CD4-positive, alpha-beta T cell treated with Interferon gamma for 1 hour (primary cell): ENCODE measurements around the gene PDLIM1.
"Not testable (repeated sequence)": the region's sequence is repeated elsewhere in the genome, so short reads cannot be mapped to it uniquely, and the experiment has no call there.

Experiments
- DNase-seq: peaks from one replicate; pipeline ENCODE4 v3.0.0-alpha.2; 2020

Gene PDLIM1

GRCh38 chr10:95237376-95238170 is 53.2 kb downstream of the PDLIM1 start:
- no peak for DNase-seq

GRCh38 chr10:95236068-95236903 is 54.5 kb downstream of the PDLIM1 start:
- DNase-seq = no peak

- DNase-seq = no peak
Observed at GRCh38 chr10:95235676-95236067, 55.1 kb downstream of the PDLIM1 start.

GRCh38 chr10:95234951-95235350 is 55.9 kb downstream of the PDLIM1 start:
- no peak for DNase-seq

- DNase-seq = no peak
Observed at GRCh38 chr10:95233377-95234034, 57.3 kb downstream of the PDLIM1 start.

- peak; percentile 70 for DNase-seq
Observed at GRCh38 chr10:95230677-95231586, 59.9 kb downstream of the PDLIM1 start.

GRCh38 chr10:95229724-95230627 is 60.8 kb downstream of the PDLIM1 start:
- no peak for DNase-seq

- DNase-seq = not testable (repeated sequence)
Observed at GRCh38 chr10:95228934-95229723, 61.7 kb downstream of the PDLIM1 start.

- DNase-seq = no peak
Observed at GRCh38 chr10:95225136-95225535, 65.7 kb downstream of the PDLIM1 start.

GRCh38 chr10:95221124-95221523 is 69.7 kb downstream of the PDLIM1 start:
- DNase-seq = no peak

- DNase-seq = no peak
Observed at GRCh38 chr10:95220539-95220938, 70.3 kb downstream of the PDLIM1 start.

- no peak for DNase-seq
Observed at GRCh38 chr10:95217476-95217875, 73.3 kb downstream of the PDLIM1 start.

GRCh38 chr10:95214793-95215192 is 76.0 kb downstream of the PDLIM1 start:
- DNase-seq = no peak

GRCh38 chr10:95214369-95214768 is 76.4 kb downstream of the PDLIM1 start:
- no peak for DNase-seq

GRCh38 chr10:95211606-95212279 is 79.1 kb downstream of the PDLIM1 start:
- no peak for DNase-seq

GRCh38 chr10:95209509-95210127 is 81.2 kb downstream of the PDLIM1 start:
- no peak for DNase-seq

- DNase-seq = no peak
Observed at GRCh38 chr10:95208702-95209391, 82.0 kb downstream of the PDLIM1 start.

GRCh38 chr10:95202865-95203264 is 87.9 kb downstream of the PDLIM1 start:
- not testable (repeated sequence) for DNase-seq

GRCh38 chr10:95201736-95202135 is 89.1 kb downstream of the PDLIM1 start:
- DNase-seq = no peak
